ENCODE data around the gene DHRS1. TPM values are rescaled to one million over a fixed set of nuclear protein-coding genes. Genes with fewer than 3 reads are reported as not detected.

DHRS1 gene
- total and polyA plus RNA-seq, 3 experiments from 2014 or later = 9.3 to 34.8 (median 9.8) TPM

DNA sequence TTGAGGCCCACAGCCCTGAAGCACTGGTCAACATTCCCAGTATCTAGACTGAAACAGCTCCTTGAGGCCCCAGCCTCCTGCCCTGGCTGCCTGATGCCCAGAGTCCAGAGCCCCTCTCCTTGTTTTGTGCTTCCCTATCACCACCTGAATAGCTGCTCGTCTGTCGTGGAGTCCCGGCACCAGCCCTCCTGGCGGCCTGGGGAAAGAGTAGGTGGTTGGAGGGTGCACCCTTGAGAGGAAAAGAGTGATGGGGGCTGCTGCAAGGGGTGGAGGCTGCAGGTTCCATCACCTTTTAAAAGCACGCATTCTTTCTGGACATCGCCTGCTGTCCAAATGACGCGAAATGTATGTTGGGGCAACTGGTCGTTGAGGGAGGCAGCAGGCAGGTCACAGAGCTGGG is 31.4 kb downstream of the DHRS1 start:
- Histone ChIP-seq H3K4me1 (ENCODE audit: insufficient read depth, low read length) (peaks cover 19% of the 10 kb centered on the region), H3K36me3 (ENCODE audit: insufficient read depth, low read length) (peaks cover 22% of the 10 kb centered on the region), H3K27ac (ENCODE audit: low read depth, low read length) (no peak overlapping the region), H3K27me3 (ENCODE audit: insufficient read depth, low read length, poor library complexity, severe bottlenecking) (no peaks in the 10 kb centered on the region), H3K9me3 (ENCODE audit: low read length) (no peaks in the 10 kb centered on the region), H3K4me3 (ENCODE audit: low read length) (no peak overlapping the region)
- Mint-ChIP-seq H3K27ac (no peak overlapping the region), H3K4me1 (peaks cover 27 to 29% (median 29%) of the 10 kb centered on the region in 3 donors), H3K27me3 (peaks cover 0 to 5% of the 10 kb centered on the region in 2 donors), H3K4me3 (no peak overlapping the region), H3K36me3 (peaks cover 7 to 59% (median 9%) of the 10 kb centered on the region in 3 donors), H3K9me3 (no peaks in the 10 kb centered on the region)
- DNase-seq = no peak
- ChIA-PET POLR2A (no interaction called here), CTCF (interaction anchor here (5.4 kb wide), 1 partner anchor 24 kb away, joined by 94 read pairs; the partner anchor contains the start of gene TINF2)

DNA sequence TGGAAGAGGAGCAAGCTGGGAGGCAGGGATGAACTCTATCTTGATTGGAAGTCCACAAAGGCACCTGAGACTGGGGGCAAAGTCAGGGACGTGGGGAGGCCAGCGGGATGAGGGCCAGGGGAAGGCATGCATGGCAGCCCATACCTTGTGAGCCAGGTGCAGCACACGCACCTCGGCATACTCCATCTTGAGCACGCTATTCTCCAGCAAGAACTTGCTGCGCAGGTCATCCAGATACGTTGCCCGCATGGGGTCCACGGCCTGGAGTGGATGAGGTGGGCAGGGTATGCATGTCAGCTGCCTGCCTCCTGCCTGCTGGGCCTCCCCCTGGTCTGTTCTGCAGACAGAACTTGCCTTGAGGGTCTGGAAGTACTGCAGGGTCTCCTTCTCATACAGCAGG is 32.1 kb downstream of the DHRS1 start:
- Histone ChIP-seq H3K27me3 (ENCODE audit: insufficient read depth, low read length, poor library complexity, severe bottlenecking) (no peaks in the 10 kb centered on the region), H3K4me1 (ENCODE audit: insufficient read depth, low read length) (peaks cover 14% of the 10 kb centered on the region), H3K36me3 (ENCODE audit: insufficient read depth, low read length) (peaks cover 22% of the 10 kb centered on the region), H3K4me3 (ENCODE audit: low read length) (no peak overlapping the region), H3K9me3 (ENCODE audit: low read length) (no peaks in the 10 kb centered on the region), H3K27ac (ENCODE audit: low read depth, low read length) (no peak overlapping the region)
- ChIA-PET POLR2A (no interaction called here), CTCF (interaction anchor here (5.4 kb wide), 1 partner anchor 23 kb away, joined by 94 read pairs; the partner anchor contains the start of gene TINF2)
- peak overlapping the region in 1 of 8 donors; percentile 78 for H3K27ac Mint-ChIP-seq
- peaks cover 7 to 60% (median 10%) of the 10 kb centered on the region in 3 donors for H3K36me3 Mint-ChIP-seq
- H3K9me3 Mint-ChIP-seq = no peaks in the 10 kb centered on the region
- peaks cover 0 to 3% of the 10 kb centered on the region in 2 donors for H3K27me3 Mint-ChIP-seq
- DNase-seq = no peak
- H3K4me3 Mint-ChIP-seq = peak overlapping the region in 2 of 7 donors; percentile 46 to 79
- H3K4me1 Mint-ChIP-seq = peaks cover 22 to 25% (median 24%) of the 10 kb centered on the region in 3 donors

DNA sequence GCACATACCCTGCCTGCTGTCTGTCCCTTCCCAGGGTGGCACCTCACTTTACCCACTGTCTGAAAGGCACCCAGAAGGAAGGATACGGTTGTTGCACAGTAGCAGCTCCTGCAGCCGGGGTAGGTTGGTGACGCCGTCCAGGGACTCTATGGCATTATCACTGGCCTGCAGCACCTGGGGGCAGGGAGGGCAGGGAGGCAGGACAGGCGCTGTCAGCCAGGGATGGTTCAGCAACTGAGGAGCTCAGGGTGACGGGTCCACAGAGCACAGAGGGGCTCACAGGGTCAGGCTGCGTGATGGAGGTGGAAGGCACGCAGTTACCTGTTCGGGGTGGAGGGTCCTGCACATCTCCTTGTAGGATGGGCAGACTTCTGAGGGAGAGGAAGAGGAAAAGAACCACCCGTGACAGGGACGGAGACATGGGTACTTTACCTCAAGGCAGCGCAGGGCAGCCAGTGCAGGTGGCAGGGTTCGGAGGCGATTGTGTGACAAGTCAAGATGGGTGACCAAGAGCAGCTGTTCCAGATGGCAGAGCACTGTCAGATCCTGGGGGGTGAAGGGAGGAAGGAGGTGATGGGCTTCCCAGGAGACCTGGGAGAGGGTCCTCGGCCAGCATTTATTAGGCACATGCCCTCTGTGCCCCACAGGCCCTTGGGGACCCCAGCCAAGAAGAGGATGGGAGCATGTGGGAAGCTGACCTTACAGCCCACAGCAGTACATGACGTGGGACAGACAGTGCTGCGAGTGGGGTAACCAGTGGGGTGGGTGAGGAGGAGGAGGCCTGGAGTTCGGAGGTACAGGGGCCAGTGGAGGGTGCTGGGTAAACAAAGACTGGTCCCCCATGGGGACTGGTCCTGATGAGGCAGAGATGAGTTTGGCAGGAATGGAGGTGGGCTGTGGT is 33.0 kb downstream of the DHRS1 start:
- Mint-ChIP-seq H3K27me3 (peaks cover 0 to 2% of the 10 kb centered on the region in 2 donors), H3K36me3 (peaks cover 7 to 64% (median 12%) of the 10 kb centered on the region in 3 donors), H3K4me3 (peak overlapping the region in 2 of 7 donors; percentile 4 to 79), H3K9me3 (no peaks in the 10 kb centered on the region), H3K4me1 (peaks cover 13 to 15% (median 15%) of the 10 kb centered on the region in 3 donors), H3K27ac (peak overlapping the region in 4 of 8 donors; percentile 34 to 78 (median 54))
- peaks cover 22% of the 10 kb centered on the region for H3K36me3 ChIP-seq (ENCODE audit: insufficient read depth, low read length)
- H3K9me3 ChIP-seq (ENCODE audit: low read length) = no peaks in the 10 kb centered on the region
- no peak overlapping the region for H3K4me3 ChIP-seq (ENCODE audit: low read length)
- ChIA-PET CTCF (no interaction called here), POLR2A (no interaction called here)
- peaks cover 6% of the 10 kb centered on the region for H3K4me1 ChIP-seq (ENCODE audit: insufficient read depth, low read length)
- H3K27me3 ChIP-seq (ENCODE audit: insufficient read depth, low read length, poor library complexity, severe bottlenecking) = no peaks in the 10 kb centered on the region
- no peak for DNase-seq
- no peak overlapping the region for H3K27ac ChIP-seq (ENCODE audit: low read depth, low read length)

DNA sequence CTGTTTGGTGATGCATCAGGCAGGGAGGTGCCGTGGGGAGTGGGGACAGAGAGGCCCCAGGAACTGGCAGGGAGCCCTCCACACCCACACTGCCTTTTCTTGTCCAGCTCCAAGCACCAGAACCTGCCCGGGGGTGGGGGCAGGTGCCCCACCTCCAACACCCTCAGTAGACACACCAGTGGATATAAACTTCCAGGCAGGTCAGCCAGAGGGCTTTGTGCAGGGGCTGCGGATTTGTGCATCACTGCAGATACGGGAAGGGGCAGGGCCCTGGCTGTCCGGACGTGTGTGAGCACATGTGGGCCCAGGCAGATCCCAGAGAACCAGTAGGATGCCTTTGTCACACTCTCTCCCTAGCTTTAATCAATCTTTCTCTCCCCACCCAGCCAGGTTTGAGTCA is 35.3 kb downstream of the DHRS1 start:
- H3K4me3 ChIP-seq (ENCODE audit: low read length) = no peak overlapping the region
- H3K27me3 ChIP-seq (ENCODE audit: insufficient read depth, low read length, poor library complexity, severe bottlenecking) = no peaks in the 10 kb centered on the region
- H3K27me3 Mint-ChIP-seq = peaks cover 0 to under 1% of the 10 kb centered on the region in 2 donors
- POLR2A ChIA-PET = no interaction called here
- H3K4me1 ChIP-seq (ENCODE audit: insufficient read depth, low read length) = no peaks in the 10 kb centered on the region
- peaks cover 0 to 6% (median 5%) of the 10 kb centered on the region in 3 donors for H3K4me1 Mint-ChIP-seq
- no peak overlapping the region for H3K4me3 Mint-ChIP-seq
- peak overlapping the region in 1 of 8 donors; percentile 68 for H3K27ac Mint-ChIP-seq
- no peaks in the 10 kb centered on the region for H3K9me3 ChIP-seq (ENCODE audit: low read length)
- H3K9me3 Mint-ChIP-seq = no peaks in the 10 kb centered on the region
- peaks cover 7 to 62% (median 14%) of the 10 kb centered on the region in 3 donors for H3K36me3 Mint-ChIP-seq
- no peak for DNase-seq
- CTCF ChIA-PET = interaction anchor here (1.3 kb wide), 1 partner anchor 33 kb away, joined by 4 read pairs; no protein-coding TSS in a partner anchor
- H3K36me3 ChIP-seq (ENCODE audit: insufficient read depth, low read length) = peaks cover 18% of the 10 kb centered on the region
- no peak overlapping the region for H3K27ac ChIP-seq (ENCODE audit: low read depth, low read length)

DNA sequence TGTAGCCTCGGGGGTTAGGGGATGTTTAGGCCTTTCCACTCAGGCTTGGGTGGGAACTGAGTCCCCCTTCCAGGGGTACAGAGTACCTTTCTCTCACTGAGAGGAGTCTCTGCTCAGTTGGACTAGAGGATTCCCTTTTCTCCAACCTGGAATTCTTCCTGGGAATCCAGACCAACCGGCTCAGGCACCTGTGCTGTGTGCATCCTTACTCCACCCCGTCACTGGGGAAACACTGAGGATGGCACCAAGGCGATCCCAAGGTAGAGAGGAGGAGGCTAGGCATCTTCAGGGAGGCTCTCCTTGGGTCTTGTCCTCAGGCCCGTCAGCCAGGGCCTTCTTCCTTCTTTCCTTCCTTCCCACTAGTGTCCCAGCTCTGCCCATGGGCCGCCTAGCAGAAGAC is 35.7 kb downstream of the DHRS1 start:
- POLR2A ChIA-PET = no interaction called here
- H3K9me3 Mint-ChIP-seq = no peaks in the 10 kb centered on the region
- Histone ChIP-seq H3K4me3 (ENCODE audit: low read length) (no peak overlapping the region), H3K27me3 (ENCODE audit: insufficient read depth, low read length, poor library complexity, severe bottlenecking) (no peaks in the 10 kb centered on the region), H3K27ac (ENCODE audit: low read depth, low read length) (no peak overlapping the region), H3K9me3 (ENCODE audit: low read length) (no peaks in the 10 kb centered on the region), H3K36me3 (ENCODE audit: insufficient read depth, low read length) (peaks cover 14% of the 10 kb centered on the region), H3K4me1 (ENCODE audit: insufficient read depth, low read length) (no peaks in the 10 kb centered on the region)
- peaks cover 0 to 6% (median 5%) of the 10 kb centered on the region in 3 donors for H3K4me1 Mint-ChIP-seq
- no peaks in the 10 kb centered on the region for H3K27me3 Mint-ChIP-seq
- CTCF ChIA-PET = interaction anchor here (1.0 to 1.3 kb wide), 2 partner anchors 17 to 33 kb away, joined by 3 to 4 read pairs; no protein-coding TSS in a partner anchor
- no peak overlapping the region for H3K27ac Mint-ChIP-seq
- H3K4me3 Mint-ChIP-seq = no peak overlapping the region
- DNase-seq = no peak
- H3K36me3 Mint-ChIP-seq = peaks cover 7 to 57% (median 14%) of the 10 kb centered on the region in 3 donors

DNA sequence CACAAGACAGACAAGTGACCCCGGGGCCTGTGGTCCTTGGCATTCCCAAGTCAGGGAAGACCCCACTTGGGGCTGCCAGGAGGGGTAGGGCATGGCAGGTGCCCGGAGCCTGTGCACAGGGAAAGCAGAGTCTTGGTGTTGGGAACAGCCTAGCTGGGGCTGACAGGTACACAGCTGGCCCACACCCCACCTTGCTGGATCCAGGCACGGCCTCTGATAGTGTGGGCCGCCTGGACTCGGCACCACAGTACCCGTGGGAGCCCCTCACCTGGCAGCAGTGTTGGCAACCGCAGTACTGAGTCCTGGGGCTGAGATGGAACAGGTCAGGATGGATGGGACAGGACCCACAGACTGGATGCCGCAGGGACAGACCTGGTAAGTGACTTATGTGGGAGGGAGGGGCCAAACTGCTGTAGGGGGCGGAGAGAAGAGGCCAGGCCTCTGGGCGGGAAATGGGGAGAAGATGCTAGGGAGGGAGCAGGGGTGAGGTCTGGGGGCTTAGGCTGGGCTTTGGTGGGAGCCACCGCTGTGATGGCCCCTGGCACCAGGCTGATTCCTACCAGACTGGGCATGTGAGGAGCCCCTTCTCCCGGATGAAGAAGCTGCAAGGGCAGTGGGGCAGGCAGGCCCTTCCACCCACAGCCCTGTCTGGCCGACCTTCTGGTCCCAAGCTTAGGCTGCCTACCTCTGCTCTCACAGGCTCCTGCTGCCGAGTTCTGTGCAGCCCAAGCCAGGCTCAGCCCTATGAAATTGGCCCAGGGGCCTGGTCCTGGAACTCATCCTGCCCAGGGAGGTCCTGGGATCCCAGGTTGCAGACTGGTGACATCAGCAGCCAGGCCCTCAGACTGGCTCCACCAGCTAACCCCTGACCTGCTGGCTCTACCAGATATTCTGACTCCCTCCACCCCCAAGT is 36.5 kb downstream of the DHRS1 start, which contains the start of gene TGM1:
TGM1 (minus strand) TSS at position 357 of the 913 bp plus-strand sequence. CDS start 825 bp downstream, outside the sequence.
- Histone ChIP-seq H3K4me1 (ENCODE audit: insufficient read depth, low read length) (no peaks in the 10 kb centered on the region), H3K27me3 (ENCODE audit: insufficient read depth, low read length, poor library complexity, severe bottlenecking) (no peaks in the 10 kb centered on the region), H3K4me3 (ENCODE audit: low read length) (no peak within 1 kb of the TSS), H3K9me3 (ENCODE audit: low read length) (no peaks in the 10 kb centered on the region), H3K36me3 (ENCODE audit: insufficient read depth, low read length) (peaks cover 14% of the 10 kb centered on the region), H3K27ac (ENCODE audit: low read depth, low read length) (no peak within 1 kb of the TSS)
- Mint-ChIP-seq H3K27me3 (no peaks in the 10 kb centered on the region), H3K36me3 (peaks cover 7 to 53% (median 14%) of the 10 kb centered on the region in 3 donors), H3K27ac (peak within 1 kb of the TSS in 1 of 8 donors; percentile 64), H3K4me3 (no peak within 1 kb of the TSS), H3K4me1 (peaks cover 0 to 6% (median 5%) of the 10 kb centered on the region in 3 donors), H3K9me3 (no peaks in the 10 kb centered on the region)
- no peak for DNase-seq
- ChIA-PET POLR2A (no interaction called here), CTCF (interaction anchor here (1.0 to 1.8 kb wide), 3 partner anchors 8 to 34 kb away, joined by 3 to 6 read pairs (median 4); partner anchors contain the start of gene RABGGTA)

DNA sequence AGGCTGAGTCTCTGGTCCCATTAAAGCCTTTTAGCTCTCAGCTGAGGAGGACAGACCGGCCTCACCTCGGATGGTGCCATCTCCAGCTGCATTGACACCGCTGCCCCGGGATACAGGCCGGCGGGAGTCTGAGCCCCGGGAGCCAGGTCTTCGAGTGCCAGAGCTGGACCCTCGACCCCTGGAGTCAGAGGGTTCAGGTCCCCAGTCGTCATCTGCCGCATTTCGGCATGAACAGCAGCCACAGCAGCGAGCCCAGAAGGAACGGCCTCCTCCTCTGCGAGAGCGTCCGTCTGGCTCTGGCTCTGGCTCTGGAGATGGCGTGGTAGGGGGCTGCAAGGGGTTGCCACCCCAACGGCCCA is 37.6 kb downstream of the DHRS1 start:
- POLR2A ChIA-PET = no interaction called here
- H3K27me3 Mint-ChIP-seq = no peaks in the 10 kb centered on the region
- no peak overlapping the region for H3K4me3 ChIP-seq (ENCODE audit: low read length)
- no peak overlapping the region for H3K4me3 Mint-ChIP-seq
- peaks cover 0 to under 1% (median 0%) of the 10 kb centered on the region in 3 donors for H3K4me1 Mint-ChIP-seq
- CTCF ChIA-PET = interaction anchor here (0.8 to 1.8 kb wide), 4 partner anchors 9 to 72 kb away, joined by 3 to 6 read pairs (median 3); partner anchors contain the start of genes RABGGTA and TINF2
- H3K9me3 Mint-ChIP-seq = no peaks in the 10 kb centered on the region
- no peak overlapping the region for H3K27ac Mint-ChIP-seq
- H3K36me3 ChIP-seq (ENCODE audit: insufficient read depth, low read length) = peaks cover 8% of the 10 kb centered on the region
- no peak for DNase-seq
- no peaks in the 10 kb centered on the region for H3K27me3 ChIP-seq (ENCODE audit: insufficient read depth, low read length, poor library complexity, severe bottlenecking)
- peaks cover 2 to 50% (median 9%) of the 10 kb centered on the region in 3 donors for H3K36me3 Mint-ChIP-seq
- no peaks in the 10 kb centered on the region for H3K9me3 ChIP-seq (ENCODE audit: low read length)
- no peak overlapping the region for H3K27ac ChIP-seq (ENCODE audit: low read depth, low read length)
- no peaks in the 10 kb centered on the region for H3K4me1 ChIP-seq (ENCODE audit: insufficient read depth, low read length)
